ENCODE measurements around the gene KIF5B. TPM values are rescaled to one million over a fixed set of nuclear protein-coding genes. Genes with fewer than 3 reads are reported as not detected.

Gene KIF5B
- total RNA-seq, 1 experiment from 2014 or later, result 70.5 TPM

DNA sequence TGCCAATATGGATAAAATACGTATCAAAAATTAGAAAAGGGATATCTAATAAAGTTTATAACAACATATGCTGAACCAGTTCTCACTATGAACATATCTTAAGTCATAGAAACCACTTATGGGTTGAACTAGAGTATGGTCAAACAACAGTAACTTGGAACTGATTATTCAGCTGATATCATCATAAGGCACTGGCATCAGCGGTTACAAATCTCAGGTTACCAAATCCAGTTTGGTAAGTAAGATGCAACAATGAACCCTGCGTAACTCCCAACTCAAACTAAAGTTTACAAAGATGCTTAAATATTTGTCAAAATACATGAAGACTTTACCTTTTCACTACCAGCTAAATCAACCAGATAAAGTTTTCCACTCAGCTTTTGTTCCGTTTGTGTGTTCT, 19.3 kb downstream of the KIF5B start:
- Histone ChIP-seq H4K8ac (replicated peaks; ENCODE audit: insufficient read length, low read depth, low read length) (no peak overlapping the region), H3K56ac (ENCODE audit: insufficient read length, low read depth, low read length) (no peak overlapping the region), H3K23me2 (ENCODE audit: insufficient read length, low read depth, low read length, poor library complexity, severe bottlenecking) (no peaks in the 10 kb centered on the region), H3K4me2 (ENCODE audit: insufficient read depth, insufficient read length, low read length) (no peak overlapping the region), H2AFZ (ENCODE audit: low read length) (no peak overlapping the region), H2BK12ac (ENCODE audit: insufficient read length, low read depth, low read length) (no peak overlapping the region), H3K9ac (ENCODE audit: extremely low read depth, insufficient read length, low read length) (no peak overlapping the region), H4K20me1 (ENCODE audit: control insufficient read depth, insufficient read depth, insufficient read length) (no peaks in the 10 kb centered on the region), H3K79me1 (ENCODE audit: insufficient read depth, low read depth, low read length, poor library complexity, severe bottlenecking) (peaks cover 5% of the 10 kb centered on the region), H3K27ac (ENCODE audit: insufficient read length, low read depth, low read length) (no peak overlapping the region), H4K5ac (ENCODE audit: insufficient read length, low read depth, low read length) (no peak overlapping the region), H3T11ph (ENCODE audit: low read length) (no peak overlapping the region), H2BK20ac (ENCODE audit: low read depth, low read length, poor library complexity, severe bottlenecking) (no peak overlapping the region), H3K4me1 (ENCODE audit: insufficient read depth, low read length) (no peaks in the 10 kb centered on the region), H4K91ac (ENCODE audit: insufficient read length, low read depth, low read length) (no peak overlapping the region), H3K9me3 (ENCODE audit: control insufficient read depth, low read depth, low read length) (no peaks in the 10 kb centered on the region), H3K23ac (ENCODE audit: insufficient read length, low read depth, low read length) (no peak overlapping the region), H2BK5ac (ENCODE audit: insufficient read length, low read length) (no peak overlapping the region), H3K18ac (ENCODE audit: insufficient read length, low read depth, low read length) (no peak overlapping the region), H3K27me3 (ENCODE audit: insufficient read depth, low read length) (no peaks in the 10 kb centered on the region), H2AK5ac (ENCODE audit: insufficient read length, low read length) (no peak overlapping the region), H3K14ac (ENCODE audit: insufficient read depth, low read length) (no peak overlapping the region), H3K4ac (ENCODE audit: low read depth, low read length) (no peak overlapping the region), H2BK120ac (ENCODE audit: low read depth, low read length, poor library complexity, severe bottlenecking) (no peak overlapping the region), H2BK15ac (ENCODE audit: low read depth, low read length) (no peak overlapping the region), H3K79me2 (ENCODE audit: insufficient read depth, low read length) (peaks cover 4% of the 10 kb centered on the region; the same call in 1 of the 2 replicates)
- no CpG with 5 or more reads among the region's 4 CpGs for WGBS (ENCODE audit: extremely low coverage, insufficient read length, low lambda C conversion rate)
- DNase-seq, result no peak
- peaks cover 3% of the 10 kb centered on the region in 2 experiments; a peak in 1 of 4 replicates for H3K4me1 Mint-ChIP-seq
- no peaks in the 10 kb centered on the region for H3K27me3 Mint-ChIP-seq (ENCODE audit: low read depth)
- no peak overlapping the region for H3K27ac Mint-ChIP-seq
- TF ChIP-seq, protein P1, sequence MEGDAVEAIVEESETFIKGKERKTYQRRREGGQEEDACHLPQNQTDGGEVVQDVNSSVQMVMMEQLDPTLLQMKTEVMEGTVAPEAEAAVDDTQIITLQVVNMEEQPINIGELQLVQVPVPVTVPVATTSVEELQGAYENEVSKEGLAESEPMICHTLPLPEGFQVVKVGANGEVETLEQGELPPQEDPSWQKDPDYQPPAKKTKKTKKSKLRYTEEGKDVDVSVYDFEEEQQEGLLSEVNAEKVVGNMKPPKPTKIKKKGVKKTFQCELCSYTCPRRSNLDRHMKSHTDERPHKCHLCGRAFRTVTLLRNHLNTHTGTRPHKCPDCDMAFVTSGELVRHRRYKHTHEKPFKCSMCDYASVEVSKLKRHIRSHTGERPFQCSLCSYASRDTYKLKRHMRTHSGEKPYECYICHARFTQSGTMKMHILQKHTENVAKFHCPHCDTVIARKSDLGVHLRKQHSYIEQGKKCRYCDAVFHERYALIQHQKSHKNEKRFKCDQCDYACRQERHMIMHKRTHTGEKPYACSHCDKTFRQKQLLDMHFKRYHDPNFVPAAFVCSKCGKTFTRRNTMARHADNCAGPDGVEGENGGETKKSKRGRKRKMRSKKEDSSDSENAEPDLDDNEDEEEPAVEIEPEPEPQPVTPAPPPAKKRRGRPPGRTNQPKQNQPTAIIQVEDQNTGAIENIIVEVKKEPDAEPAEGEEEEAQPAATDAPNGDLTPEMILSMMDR (conservative IDR thresholded peaks at IDR 0.05), result no peak
- no peak overlapping the region for H3K4me3 Mint-ChIP-seq
- peaks cover 47 to 88% (median 81%) of the 10 kb centered on the region in 3 experiments; a peak in 6 of 7 replicates for H3K36me3 Mint-ChIP-seq (ENCODE audit: insufficient read depth in 1 of 3, low read depth in 3 of 3)
- H3K9me3 Mint-ChIP-seq, result no peaks in the 10 kb centered on the region

All from H9 (cell line).